GM18909 (cell line): ENCODE results near the gene MRPS9.

Experiments used
- ATAC-seq: cut with Tn5 transposase; IDR thresholded peaks from one replicate; pipeline ENCODE4 v1.9.1; 2021; ENCODE audit warnings: mild to moderate bottlenecking; ENCODE audit not compliant: unreplicated experiment, poor library complexity

The MRPS9 gene

GRCh38 chr2:105116348-105116747, 78.5 kb downstream of the MRPS9 start:
- ATAC-seq = no peak

- ATAC-seq = no peak
Measured at GRCh38 chr2:105117565-105117964, 79.7 kb downstream of the MRPS9 start.

- ATAC-seq = no peak
Measured at GRCh38 chr2:105118960-105119359, 81.1 kb downstream of the MRPS9 start.

GRCh38 chr2:105121434-105121833, 83.6 kb downstream of the MRPS9 start:
- ATAC-seq = no peak

- no peak for ATAC-seq
Measured at GRCh38 chr2:105125428-105125827, 87.6 kb downstream of the MRPS9 start.

- ATAC-seq = no peak
Measured at GRCh38 chr2:105125920-105126319, 88.1 kb downstream of the MRPS9 start.

GRCh38 chr2:105126336-105126735, 88.5 kb downstream of the MRPS9 start:
- ATAC-seq = no peak

GRCh38 chr2:105127289-105127915, 89.5 kb downstream of the MRPS9 start:
- ATAC-seq = no peak

- peak; percentile 98 for ATAC-seq
Measured at GRCh38 chr2:105129722-105130232, 91.9 kb downstream of the MRPS9 start.

- ATAC-seq = no peak
Measured at GRCh38 chr2:105130546-105130945, 92.7 kb downstream of the MRPS9 start.

GRCh38 chr2:105134081-105134480, 96.2 kb downstream of the MRPS9 start:
- ATAC-seq = no peak

GRCh38 chr2:105135436-105135835, 97.6 kb downstream of the MRPS9 start:
- ATAC-seq = no peak

- ATAC-seq = no peak
Measured at GRCh38 chr2:105136394-105136793, 98.5 kb downstream of the MRPS9 start.

- no peak for ATAC-seq
Measured at GRCh38 chr2:105138643-105139042, 100.8 kb downstream of the MRPS9 start.

GRCh38 chr2:105139556-105140239, 101.8 kb downstream of the MRPS9 start:
- no peak for ATAC-seq

GRCh38 chr2:105140240-105140568, 102.3 kb downstream of the MRPS9 start:
- ATAC-seq = no peak

- ATAC-seq = no peak
Measured at GRCh38 chr2:105141099-105141614, 103.3 kb downstream of the MRPS9 start.

- ATAC-seq = no peak
Measured at GRCh38 chr2:105142239-105142638, 104.4 kb downstream of the MRPS9 start.

GRCh38 chr2:105143094-105143466, 105.2 kb downstream of the MRPS9 start:
- no peak for ATAC-seq

- ATAC-seq = no peak
Measured at GRCh38 chr2:105143467-105144151, 105.7 kb downstream of the MRPS9 start.
